Transverse colon (tissue), 4 donors: Measurements from ENCODE around the gene TBCA.

Experiments used
- POLR2A ChIP-seq: fragments of 450-650 bp; IDR thresholded peaks from one replicate; pipeline ENCODE4 v1.6.1; 2016; ENCODE audit warnings: antibody characterized with exemption, mild to moderate bottlenecking, moderate library complexity
- POLR2AphosphoS5 ChIP-seq, 3 donors: sonication (generic); formaldehyde crosslinking; IDR thresholded peaks; one replicate each; pipeline ENCODE4 v1.6.1; 2016; ENCODE audit warnings: antibody characterized with exemption in 3 of 3
- TF ChIP-seq, protein P1 (sequence below), 5 experiments: fragments of 200-600 bp in 3 of 5; fragments of 450-650 bp in 2 of 5; sonication (generic) in 3 of 5; IDR thresholded peaks; 1 replicate in 2 of 5; 2 replicates in 3 of 5; pipeline ENCODE4 v1.5.1; 2016 to 2017; ENCODE audit warnings: antibody characterized with exemption in 5 of 5, inconsistent platforms in 3 of 5, mild to moderate bottlenecking in 2 of 5, moderate library complexity in 1 of 5

DNA sequence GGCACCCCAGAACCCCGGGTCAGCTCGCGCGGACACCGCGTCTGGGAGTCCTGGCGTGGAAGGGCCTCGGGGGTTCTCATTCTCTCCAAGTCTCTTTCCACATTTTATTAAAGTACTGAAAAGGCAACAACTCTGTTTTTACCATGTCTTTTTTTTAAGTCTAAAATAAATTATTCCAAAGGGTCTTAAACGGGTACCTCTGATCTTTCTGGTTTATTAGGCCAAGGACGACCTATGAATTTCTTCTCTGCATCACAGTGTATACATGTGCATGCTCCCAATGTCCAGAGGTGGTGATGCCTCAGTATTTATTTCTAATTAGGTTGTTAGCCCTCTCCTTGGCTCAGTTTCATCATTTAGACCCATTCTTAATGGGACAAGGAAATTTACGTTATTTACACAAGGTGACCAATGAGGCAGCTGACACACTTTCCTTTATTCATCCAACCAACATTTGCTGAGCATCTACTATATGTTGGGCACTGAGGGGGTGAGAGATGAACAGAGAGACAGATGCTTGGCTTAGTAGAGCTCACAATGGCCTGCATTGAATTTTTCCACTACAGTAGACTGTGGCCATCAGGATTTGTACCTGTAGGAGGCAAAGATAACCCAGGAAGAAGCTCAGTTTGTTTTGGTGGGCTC lies 130.0 kb downstream of the TBCA start:
- no peak for TF ChIP-seq POLR2A
- TF ChIP-seq POLR2AphosphoS5 (IDR thresholded peaks at IDR 0.05), result no peak
- TF ChIP-seq, protein P1, sequence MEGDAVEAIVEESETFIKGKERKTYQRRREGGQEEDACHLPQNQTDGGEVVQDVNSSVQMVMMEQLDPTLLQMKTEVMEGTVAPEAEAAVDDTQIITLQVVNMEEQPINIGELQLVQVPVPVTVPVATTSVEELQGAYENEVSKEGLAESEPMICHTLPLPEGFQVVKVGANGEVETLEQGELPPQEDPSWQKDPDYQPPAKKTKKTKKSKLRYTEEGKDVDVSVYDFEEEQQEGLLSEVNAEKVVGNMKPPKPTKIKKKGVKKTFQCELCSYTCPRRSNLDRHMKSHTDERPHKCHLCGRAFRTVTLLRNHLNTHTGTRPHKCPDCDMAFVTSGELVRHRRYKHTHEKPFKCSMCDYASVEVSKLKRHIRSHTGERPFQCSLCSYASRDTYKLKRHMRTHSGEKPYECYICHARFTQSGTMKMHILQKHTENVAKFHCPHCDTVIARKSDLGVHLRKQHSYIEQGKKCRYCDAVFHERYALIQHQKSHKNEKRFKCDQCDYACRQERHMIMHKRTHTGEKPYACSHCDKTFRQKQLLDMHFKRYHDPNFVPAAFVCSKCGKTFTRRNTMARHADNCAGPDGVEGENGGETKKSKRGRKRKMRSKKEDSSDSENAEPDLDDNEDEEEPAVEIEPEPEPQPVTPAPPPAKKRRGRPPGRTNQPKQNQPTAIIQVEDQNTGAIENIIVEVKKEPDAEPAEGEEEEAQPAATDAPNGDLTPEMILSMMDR (IDR thresholded peaks at IDR 0.05), result no peak
